HepG2 (cell line): ENCODE data around the gene MBLAC1. TPM values are rescaled to one million over a fixed set of nuclear protein-coding genes. Genes with fewer than 3 reads are reported as not detected.

ENCODE experiments used
- ATF5 ChIP-seq: sonication (generic); formaldehyde crosslinking; IDR thresholded peaks from 2 replicates; pipeline ENCODE4 v1.4.0; 2020; ENCODE audit warnings: mild to moderate bottlenecking, low read depth, missing genetic modification reagents
- ATF7-NPFF ChIP-seq: sonication (generic); formaldehyde crosslinking; IDR thresholded peaks from 2 replicates; pipeline ENCODE4 v1.8.1; 2023; ENCODE audit warnings: mild to moderate bottlenecking, low read depth, missing genetic modification reagents, moderate library complexity
- BCL3 ChIP-seq: sonication (generic); formaldehyde crosslinking; IDR thresholded peaks from 2 replicates; pipeline ENCODE4 v1.5.1; 2020; ENCODE audit warnings: mild to moderate bottlenecking, missing genetic modification reagents, moderate library complexity
- ELK4 ChIP-seq: sonication (generic); formaldehyde crosslinking; IDR thresholded peaks from 2 replicates; pipeline ENCODE4 v1.9.0; 2021; ENCODE audit warnings: missing genetic modification reagents, borderline replicate concordance
- ETV6 ChIP-seq: sonication (generic); formaldehyde crosslinking; conservative IDR thresholded peaks from 2 replicates; pipeline ENCODE4 v1.4.0; 2020; ENCODE audit warnings: missing genetic modification reagents
- HNF1A ChIP-seq, 2 experiments: sonication (generic) in 1 of 2; formaldehyde crosslinking in 1 of 2; IDR thresholded peaks; 2 replicates each; pipeline versions ENCODE4 v1.4.0 to v1.6.1; 2016 to 2020; ENCODE audit warnings: borderline replicate concordance in 1 of 2, low read depth in 1 of 2, mild to moderate bottlenecking in 1 of 2, missing genetic modification reagents in 1 of 2
- JARID2 ChIP-seq: sonication (generic); formaldehyde crosslinking; IDR thresholded peaks from 2 replicates; pipeline ENCODE4 v1.8.1; 2023; ENCODE audit warnings: missing genetic modification reagents, inconsistent platforms; ENCODE audit not compliant: insufficient replicate concordance
- PAWR ChIP-seq: sonication (generic); formaldehyde crosslinking; IDR thresholded peaks from 2 replicates; pipeline ENCODE4 v1.4.0; 2020; ENCODE audit warnings: missing genetic modification reagents, mild to moderate bottlenecking, borderline replicate concordance
- RNF2 ChIP-seq: fragments of 450-650 bp; conservative IDR thresholded peaks from 2 replicates; pipeline ENCODE4 v1.6.1; 2016; ENCODE audit warnings: low read depth
- SRSF1 ChIP-seq: fragments of 200-400 bp; formaldehyde crosslinking; optimal IDR thresholded peaks from 2 replicates; pipeline ENCODE3; 2017; ENCODE audit warnings: mild to moderate bottlenecking, low read depth, low read length, moderate library complexity
- ZNF138 ChIP-seq: sonication (generic); formaldehyde crosslinking; IDR thresholded peaks from 2 replicates; pipeline ENCODE4 v1.5.0; 2020; ENCODE audit warnings: mild to moderate bottlenecking, low read depth, missing genetic modification reagents
- ZNF253 ChIP-seq: sonication (generic); formaldehyde crosslinking; IDR thresholded peaks from 2 replicates; pipeline ENCODE4 v1.8.0; 2022; ENCODE audit warnings: mild to moderate bottlenecking, missing genetic modification reagents, borderline replicate concordance
- ZNF326 ChIP-seq: sonication (generic); formaldehyde crosslinking; IDR thresholded peaks from 2 replicates; pipeline ENCODE4 v1.4.0; 2020; ENCODE audit warnings: missing genetic modification reagents, borderline replicate concordance
- ZNF44 ChIP-seq: sonication (generic); formaldehyde crosslinking; IDR thresholded peaks from 2 replicates; pipeline ENCODE4 v1.5.1; 2020; ENCODE audit warnings: mild to moderate bottlenecking, missing genetic modification reagents
- ZNF792 ChIP-seq: IDR thresholded peaks from 2 replicates; pipeline ENCODE4 v1.6.1; 2016
- polyA plus RNA-seq, 8 experiments: library from polyadenylated mRNA; depleted of rRNA in 3 of 8; stranded (reverse) in 7 of 8; unstranded in 1 of 8; fragments of >200 nt; fragmentation: Illumina TruSeq in 4 of 8; extraction: Trizol in 4 of 8; gene quantifications; 2 replicates each; pipeline versions ENCODE4 v1.2.1 to v1.2.3, GENCODE V29; 2011 to 2016; ENCODE audit warnings: low read depth in 4 of 8, missing spikeins in 1 of 8, mixed read lengths in 1 of 8; ENCODE audit not compliant: insufficient read depth in 1 of 8
- total RNA-seq, 5 experiments: library from RNA; depleted of rRNA; stranded (reverse); fragments of >200 nt; fragmentation: Illumina TruSeq; extraction: Trizol; gene quantifications; 2 replicates each; pipeline ENCODE4 v1.2.3, GENCODE V29; 2016; ENCODE audit warnings: low read depth in 1 of 5
- TF ChIP-seq, protein P1 (sequence below): sonication (generic); formaldehyde crosslinking; IDR thresholded peaks from 2 replicates; pipeline ENCODE4 v1.4.0; 2020; ENCODE audit warnings: missing genetic modification reagents, borderline replicate concordance

The MBLAC1 gene
- total and polyA plus RNA-seq, 2 of the 13 experiments (the other 11 are each of a cell fraction or from before 2014, with no cell fraction given), result 0.79 to 2.1 TPM

DNA sequence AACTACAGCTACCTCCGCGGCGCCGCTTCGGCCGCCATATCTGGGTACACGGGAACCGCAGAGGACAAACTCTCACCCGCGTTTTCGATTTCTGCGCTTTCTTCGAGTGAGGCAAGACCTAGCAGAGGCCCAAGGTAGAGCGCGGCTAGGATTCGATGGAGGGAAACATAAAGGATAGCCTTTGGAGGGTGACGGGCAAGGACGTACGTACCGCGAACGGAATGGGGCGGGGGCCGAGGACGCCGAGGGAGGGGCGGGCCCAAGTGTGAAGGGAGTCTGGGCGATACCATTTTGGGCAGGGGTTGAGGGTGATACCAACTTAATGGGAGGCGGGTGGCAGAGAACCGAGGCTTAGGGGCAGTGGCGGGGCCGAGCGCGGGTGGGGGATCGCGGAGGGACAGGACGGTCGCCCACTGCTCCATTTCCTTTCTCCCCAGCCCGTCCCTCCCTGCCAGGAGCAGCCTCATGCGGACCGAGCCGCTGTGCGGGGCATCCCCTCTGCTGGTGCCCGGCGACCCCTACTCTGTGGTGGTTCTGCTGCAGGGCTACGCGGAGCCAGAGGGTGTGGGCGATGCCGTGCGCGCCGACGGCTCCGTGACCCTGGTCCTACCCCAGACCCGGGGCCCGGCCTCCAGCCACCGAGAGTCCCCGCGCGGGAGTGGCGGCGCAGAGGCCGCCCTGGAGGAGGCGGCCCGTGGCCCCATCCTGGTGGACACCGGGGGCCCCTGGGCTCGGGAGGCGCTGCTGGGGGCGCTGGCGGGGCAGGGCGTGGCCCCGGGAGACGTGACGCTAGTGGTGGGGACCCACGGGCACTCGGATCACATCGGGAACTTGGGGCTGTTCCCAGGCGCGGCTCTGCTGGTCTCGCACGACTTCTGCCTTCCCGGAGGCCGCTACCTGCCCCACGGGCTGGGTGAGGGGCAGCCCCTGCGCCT is at the start of gene MBLAC1 (continued):
- no peak for TF ChIP-seq ATF5 (CRISPR knock-in tag)
- TF ChIP-seq ATF7-NPFF (CRISPR knock-in tag), result 0 out of 2 replicates have a peak, but pooled peaks have one; percentile 46
- TF ChIP-seq SRSF1, result no peak
- TF ChIP-seq RNF2, result no peak
- TF ChIP-seq ZNF253 (CRISPR knock-in tag), result no peak
- TF ChIP-seq BCL3 (CRISPR knock-in tag), result 0 out of 2 replicates have a peak, but pooled peaks have one; percentile 71
- no peak for TF ChIP-seq ZNF44 (CRISPR knock-in tag)
- TF ChIP-seq ELK4, result no peak
- TF ChIP-seq, protein P1, sequence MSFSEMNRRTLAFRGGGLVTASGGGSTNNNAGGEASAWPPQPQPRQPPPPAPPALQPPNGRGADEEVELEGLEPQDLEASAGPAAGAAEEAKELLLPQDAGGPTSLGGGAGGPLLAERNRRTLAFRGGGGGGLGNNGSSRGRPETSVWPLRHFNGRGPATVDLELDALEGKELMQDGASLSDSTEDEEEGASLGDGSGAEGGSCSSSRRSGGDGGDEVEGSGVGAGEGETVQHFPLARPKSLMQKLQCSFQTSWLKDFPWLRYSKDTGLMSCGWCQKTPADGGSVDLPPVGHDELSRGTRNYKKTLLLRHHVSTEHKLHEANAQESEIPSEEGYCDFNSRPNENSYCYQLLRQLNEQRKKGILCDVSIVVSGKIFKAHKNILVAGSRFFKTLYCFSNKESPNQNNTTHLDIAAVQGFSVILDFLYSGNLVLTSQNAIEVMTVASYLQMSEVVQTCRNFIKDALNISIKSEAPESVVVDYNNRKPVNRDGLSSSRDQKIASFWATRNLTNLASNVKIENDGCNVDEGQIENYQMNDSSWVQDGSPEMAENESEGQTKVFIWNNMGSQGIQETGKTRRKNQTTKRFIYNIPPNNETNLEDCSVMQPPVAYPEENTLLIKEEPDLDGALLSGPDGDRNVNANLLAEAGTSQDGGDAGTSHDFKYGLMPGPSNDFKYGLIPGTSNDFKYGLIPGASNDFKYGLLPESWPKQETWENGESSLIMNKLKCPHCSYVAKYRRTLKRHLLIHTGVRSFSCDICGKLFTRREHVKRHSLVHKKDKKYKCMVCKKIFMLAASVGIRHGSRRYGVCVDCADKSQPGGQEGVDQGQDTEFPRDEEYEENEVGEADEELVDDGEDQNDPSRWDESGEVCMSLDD, result 0 out of 2 replicates have a peak, but pooled peaks have one; percentile 49
- TF ChIP-seq HNF1A (IDR thresholded peaks at IDR 0.05; ENCODE audit: low read depth), result no peak
- TF ChIP-seq HNF1A (CRISPR knock-in tag; IDR thresholded peaks at IDR 0.05; ENCODE audit: borderline replicate concordance), result no peak; the same call in 1 of the 2 replicates
- no peak for TF ChIP-seq ZNF138 (CRISPR knock-in tag)
- TF ChIP-seq ZNF792 (CRISPR knock-in tag), result peak; percentile 14; the same call in 1 of the 2 replicates
- no peak for TF ChIP-seq ZNF326 (CRISPR knock-in tag)
- no peak; the same call in 1 of the 2 replicates for TF ChIP-seq ETV6
- no peak for TF ChIP-seq PAWR (CRISPR knock-in tag)
- no peak for TF ChIP-seq JARID2 (CRISPR knock-in tag)
